ENCODE measurements around the gene TECPR2.

Gene TECPR2

GRCh38 chr14:102511538-102511937 lies 148.8 kb downstream of the TECPR2 start:
- DNase-seq (ENCODE audit: low read depth, low spot score): no peak
- no peak overlapping the region for H3K4me3 ChIP-seq (ENCODE audit: low read depth, low read length)
- no peak for TF ChIP-seq CTCF (IDR thresholded peaks at IDR 0.05; ENCODE audit: low read depth, low read length)
- in situ Hi-C loops (cut with HindIII; ENCODE audit: low sequenced_read_pairs): no loop called here

- no peak for TF ChIP-seq CTCF (IDR thresholded peaks at IDR 0.05; ENCODE audit: low read depth, low read length)
- in situ Hi-C loops (cut with HindIII; ENCODE audit: low sequenced_read_pairs): no loop called here
- no peak for DNase-seq (ENCODE audit: low read depth, low spot score)
- no peak overlapping the region for H3K4me3 ChIP-seq (ENCODE audit: low read depth, low read length)
Measured at GRCh38 chr14:102512793-102513300, 150.1 kb downstream of the TECPR2 start.

GRCh38 chr14:102513899-102514772 lies 151.4 kb downstream of the TECPR2 start:
- no peak for TF ChIP-seq CTCF (IDR thresholded peaks at IDR 0.05; ENCODE audit: low read depth, low read length)
- in situ Hi-C loops (cut with HindIII; ENCODE audit: low sequenced_read_pairs): no loop called here
- no peak overlapping the region for H3K4me3 ChIP-seq (ENCODE audit: low read depth, low read length)
- DNase-seq (ENCODE audit: low read depth, low spot score): no peak

- DNase-seq (ENCODE audit: low read depth, low spot score): no peak
- in situ Hi-C loops (cut with HindIII; ENCODE audit: low sequenced_read_pairs): no loop called here
- TF ChIP-seq CTCF (IDR thresholded peaks at IDR 0.05; ENCODE audit: low read depth, low read length): no peak
- no peak overlapping the region for H3K4me3 ChIP-seq (ENCODE audit: low read depth, low read length)
Measured at GRCh38 chr14:102514987-102515733, 152.4 kb downstream of the TECPR2 start.

GRCh38 chr14:102516531-102517391 lies 154.0 kb downstream of the TECPR2 start:
- TF ChIP-seq CTCF (IDR thresholded peaks at IDR 0.05; ENCODE audit: low read depth, low read length): peak; percentile 55
- in situ Hi-C loops (cut with HindIII; ENCODE audit: low sequenced_read_pairs): no loop called here
- DNase-seq (ENCODE audit: low read depth, low spot score): peak; percentile 21

More at GRCh38 chr14:102516531-102517391, 154.0 kb downstream of the TECPR2 start:
- peak overlapping the region; percentile 48 for H3K4me3 ChIP-seq (ENCODE audit: low read depth, low read length)

Measured in astrocyte of the spinal cord (primary cell).